Lower leg skin (tissue), 4 donors: ENCODE data around the gene TSPAN7. TPM values are rescaled to one million over a fixed set of nuclear protein-coding genes. Genes with fewer than 3 reads are reported as not detected.

Experiments
- DNase-seq, 2 donors: peaks; one replicate each; pipeline ENCODE4 v3.0.0-alpha.2; 2019; ENCODE audit warnings: low spot score in 2 of 2
- H3K4me3 ChIP-seq: fragments of 200-600 bp; sonication (generic); 2 replicates; pipeline ENCODE4 v1.5.1; 2017; ENCODE audit warnings: mild to moderate bottlenecking, low read depth; ENCODE audit not compliant: poor library complexity, severe bottlenecking
- CTCF ChIP-seq, 3 donors: fragments of 450-650 bp; IDR thresholded peaks; one replicate each; pipeline ENCODE4 v1.5.1; 2016; ENCODE audit warnings: antibody characterized with exemption in 3 of 3, mild to moderate bottlenecking in 3 of 3, moderate library complexity in 2 of 3
- POLR2A ChIP-seq, 2 donors: fragments of 450-650 bp; IDR thresholded peaks; one replicate each; pipeline ENCODE4 v1.6.1; 2016 to 2017; ENCODE audit warnings: antibody characterized with exemption in 2 of 2, mild to moderate bottlenecking in 1 of 2, moderate library complexity in 1 of 2
- WGBS, 2 donors: methylation state at CpG; one replicate each; pipeline ENCODE4 v1.1.5; 2018; 5-methylcytosine and 5-hydroxymethylcytosine counted together
- intact Hi-C: fragments of 100-400 bp; cut with DNase I; formaldehyde crosslinking; loops from one replicate; pipeline ENCODE4 v1.15.0; 2023; ENCODE audit warnings: low total_unique reads
- total RNA-seq, 4 donors: library from RNA; depleted of rRNA; stranded (reverse); fragments of >200 nt; gene quantifications; one replicate each; pipeline ENCODE4 v1.1.0, GENCODE V29; 2016

Gene TSPAN7
- total RNA-seq, 4 donors from 2014 or later = 7.0 to 31.3 (median 14.4) TPM

DNA sequence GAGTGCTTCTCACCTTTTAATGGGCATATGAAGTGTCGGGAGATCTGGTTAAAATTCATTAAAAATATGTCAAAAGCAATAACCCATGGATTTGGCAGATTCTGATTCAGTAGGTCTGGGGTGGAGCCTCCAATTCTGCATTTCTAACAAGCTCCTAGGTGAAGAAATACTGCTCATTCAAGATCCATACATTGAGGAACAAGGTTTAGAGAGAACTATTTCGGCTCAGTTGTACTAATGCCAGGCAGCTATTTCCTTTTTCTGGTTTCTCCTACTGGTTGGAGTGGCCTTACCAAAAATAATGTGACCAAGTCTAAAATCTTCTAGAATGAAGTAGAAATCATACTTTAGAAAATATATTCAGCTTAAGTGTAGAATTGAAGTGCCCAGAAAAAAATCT is 117.5 kb downstream of the TSPAN7 start:
- 75 to 89% methylated on average over 2 of the region's 2 CpGs for WGBS, 2 donors
- intact Hi-C loops = no loop called here
- DNase-seq = no peak
- no peak overlapping the region for H3K4me3 ChIP-seq
- TF ChIP-seq POLR2A (IDR thresholded peaks at IDR 0.05) (no peak), CTCF (IDR thresholded peaks at IDR 0.05) (no peak)

DNA sequence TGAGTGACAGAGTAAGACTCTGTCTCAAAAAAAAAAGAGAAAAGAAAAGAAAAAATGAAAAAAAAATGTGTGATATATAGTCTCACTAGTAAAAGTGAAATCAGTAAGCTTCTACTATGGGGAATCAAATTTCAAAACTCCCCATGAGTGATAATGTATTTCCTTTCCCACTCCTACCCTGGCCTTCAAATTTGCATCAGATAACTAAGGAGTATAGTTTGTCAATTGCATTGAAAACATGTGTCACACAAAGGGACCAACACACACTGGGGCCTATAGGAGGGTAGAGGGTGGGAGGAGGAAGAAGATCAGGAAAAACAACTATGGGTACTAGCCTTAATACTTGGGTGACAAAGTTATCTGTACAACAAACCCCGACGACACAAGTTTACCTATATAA is 118.4 kb downstream of the TSPAN7 start:
- WGBS, 2 donors = 68 to 86% methylated on average over 2 of the region's 2 CpGs
- no peak for TF ChIP-seq CTCF (IDR thresholded peaks at IDR 0.05)
- TF ChIP-seq POLR2A (IDR thresholded peaks at IDR 0.05) = no peak
- no peak overlapping the region for H3K4me3 ChIP-seq
- intact Hi-C loops = no loop called here
- DNase-seq = no peak

GRCh38 chrX:38682095-38682494 is 120.8 kb downstream of the TSPAN7 start:
- intact Hi-C loops = no loop called here
- DNase-seq = no peak
- TF ChIP-seq CTCF (IDR thresholded peaks at IDR 0.05) (no peak), POLR2A (IDR thresholded peaks at IDR 0.05) (no peak)
- WGBS, 2 donors = 56 to 68% methylated on average over 2 of the region's 2 CpGs
- H3K4me3 ChIP-seq = no peak overlapping the region

GRCh38 chrX:38692961-38693360 is 131.6 kb downstream of the TSPAN7 start:
- no peak for DNase-seq
- intact Hi-C loops = no loop called here
- H3K4me3 ChIP-seq = no peak overlapping the region
- TF ChIP-seq CTCF (IDR thresholded peaks at IDR 0.05) = no peak
- TF ChIP-seq POLR2A (IDR thresholded peaks at IDR 0.05) = no peak

- intact Hi-C loops = no loop called here
- DNase-seq = no peak
- TF ChIP-seq POLR2A (IDR thresholded peaks at IDR 0.05) (no peak), CTCF (IDR thresholded peaks at IDR 0.05) (no peak)
- H3K4me3 ChIP-seq = no peak overlapping the region
- 48 to 61% methylated on average over 5 of the region's 5 CpGs for WGBS, 2 donors
Observed at GRCh38 chrX:38694394-38694793, 133.1 kb downstream of the TSPAN7 start.

DNA sequence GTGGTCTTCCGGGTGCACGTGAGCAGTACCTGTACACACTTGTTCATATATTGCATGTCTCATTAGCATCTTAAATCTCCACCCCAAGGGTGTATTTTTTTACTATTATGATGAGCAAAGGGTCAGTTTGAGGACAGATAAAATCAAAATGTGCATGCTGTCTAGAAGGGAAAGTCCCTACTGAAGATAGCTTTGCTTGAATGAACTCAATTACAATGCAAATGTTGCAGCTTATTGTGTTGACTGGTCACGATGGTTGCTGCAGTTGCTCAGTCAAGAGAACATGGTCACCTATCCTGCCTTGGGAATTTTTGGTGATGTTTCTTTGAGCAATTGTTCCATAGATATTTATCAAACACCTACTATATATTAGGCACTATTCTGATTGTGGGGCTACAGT is 136.1 kb downstream of the TSPAN7 start:
- no peak for DNase-seq
- no peak overlapping the region for H3K4me3 ChIP-seq
- intact Hi-C loops = no loop called here
- WGBS, 2 donors = 68 to 74% methylated on average over 3 of the region's 3 CpGs
- no peak for TF ChIP-seq CTCF (IDR thresholded peaks at IDR 0.05)
- TF ChIP-seq POLR2A (IDR thresholded peaks at IDR 0.05) = no peak
